Rectal smooth muscle tissue (tissue), 1 donor: ENCODE measurements around the gene TELO2.

ENCODE experiments used
- H3K27ac ChIP-seq: one replicate; pipeline ENCODE4 v1.7.0; 2013; ENCODE audit warnings: low read depth, low read length, inconsistent platforms
- H3K27me3 ChIP-seq: one replicate; pipeline ENCODE4 v1.7.0; 2013; ENCODE audit warnings: low read length; ENCODE audit not compliant: control insufficient read depth, insufficient read depth
- H3K36me3 ChIP-seq: one replicate; pipeline ENCODE4 v1.7.0; 2013; ENCODE audit warnings: low read length; ENCODE audit not compliant: control insufficient read depth, insufficient read depth
- H3K4me1 ChIP-seq: one replicate; pipeline ENCODE4 v1.7.0; 2013; ENCODE audit warnings: low read length; ENCODE audit not compliant: control insufficient read depth, insufficient read depth
- H3K4me3 ChIP-seq: one replicate; pipeline ENCODE4 v1.7.0; 2013; ENCODE audit warnings: low read length
- H3K9ac ChIP-seq: one replicate; pipeline ENCODE4 v1.7.0; 2013; ENCODE audit warnings: low read length

TELO2 gene

DNA sequence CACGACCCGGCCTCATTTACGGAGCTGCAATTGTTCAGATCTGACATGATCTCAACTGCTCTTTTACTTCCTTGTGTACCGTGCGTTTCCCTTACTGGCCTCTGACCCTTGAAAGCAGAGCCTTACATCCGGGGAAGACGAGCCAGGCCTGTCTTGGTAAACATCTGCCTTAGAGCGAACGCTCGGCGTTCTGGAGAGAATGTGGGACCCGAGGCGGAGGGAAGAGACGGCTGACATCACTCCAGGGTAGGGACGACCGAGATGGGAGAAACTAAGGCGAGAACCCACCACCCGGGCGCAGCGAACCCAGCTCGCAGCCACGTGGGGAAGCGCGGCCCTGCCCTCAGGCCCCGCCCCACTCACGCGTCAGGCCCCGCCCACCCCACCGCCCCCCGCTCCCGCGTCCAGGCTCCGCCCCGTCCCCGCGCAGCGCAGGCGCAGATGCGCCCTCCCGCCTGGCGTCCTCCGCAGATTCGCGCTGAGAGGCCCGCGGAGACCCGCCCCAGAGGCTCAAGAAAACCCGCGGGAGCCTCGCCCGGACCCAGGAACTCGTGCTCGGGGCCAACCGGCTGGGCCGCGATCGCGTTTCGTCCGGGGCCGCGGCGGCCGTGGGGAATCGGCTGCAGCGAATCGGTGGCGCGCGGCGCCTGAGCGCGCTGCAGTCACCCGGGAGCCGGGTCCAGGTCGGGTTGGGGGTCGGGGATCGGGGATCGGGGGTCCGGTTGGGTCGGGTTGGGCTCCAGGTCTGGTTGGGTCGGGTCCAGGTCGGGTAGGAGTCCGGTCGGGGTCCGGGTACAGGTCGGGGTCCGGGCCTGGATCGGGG is at the start of gene TELO2:
TSS of gene TELO2 (plus strand) at position 438 of the 823 bp plus-strand sequence. CDS start 922 bp downstream, outside the sequence.
- Histone ChIP-seq H3K4me1 (peaks cover 12% of the 10 kb centered on the region), H3K36me3 (peaks cover 15% of the 10 kb centered on the region), H3K9ac (peak within 1 kb of the TSS; percentile 56), H3K27ac (peak within 1 kb of the TSS; percentile 95), H3K27me3 (no peaks in the 10 kb centered on the region), H3K4me3 (peak within 1 kb of the TSS; percentile 88)

DNA sequence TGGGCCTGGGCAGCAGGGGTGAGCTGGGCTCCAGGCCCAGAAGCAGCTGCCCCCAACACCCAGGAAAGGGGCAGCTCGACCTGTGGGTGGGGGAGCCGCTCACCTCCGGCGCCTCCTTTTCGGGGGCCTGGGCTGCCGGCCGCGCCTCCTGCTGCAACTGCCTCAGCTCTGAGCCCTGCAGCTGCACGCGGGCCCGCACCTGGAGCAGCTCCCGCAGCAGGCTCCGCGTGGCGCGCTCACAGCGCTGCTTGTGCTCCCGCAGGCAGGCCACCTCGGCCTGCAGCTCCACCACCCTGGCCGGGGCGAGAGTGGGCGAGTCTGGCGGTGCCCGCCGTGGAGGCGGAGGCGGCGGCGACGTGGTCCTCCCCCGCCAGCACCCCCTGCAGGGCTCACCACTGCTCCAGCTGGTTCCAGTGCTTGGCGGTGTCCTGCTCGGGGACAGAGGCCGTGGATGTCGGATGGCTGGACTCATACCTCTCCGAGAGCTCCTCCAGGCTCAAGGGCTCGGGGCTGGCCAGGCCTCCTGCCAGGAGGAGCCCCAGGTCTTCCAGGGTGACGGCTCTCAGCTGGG is 49.7 kb upstream of the TELO2 start:
- H3K4me3 ChIP-seq: no peak overlapping the region
- H3K9ac ChIP-seq: no peak overlapping the region
- H3K36me3 ChIP-seq: peaks cover 13% of the 10 kb centered on the region
- H3K27me3 ChIP-seq: no peaks in the 10 kb centered on the region
- no peaks in the 10 kb centered on the region for H3K4me1 ChIP-seq
- H3K27ac ChIP-seq: no peak overlapping the region

DNA sequence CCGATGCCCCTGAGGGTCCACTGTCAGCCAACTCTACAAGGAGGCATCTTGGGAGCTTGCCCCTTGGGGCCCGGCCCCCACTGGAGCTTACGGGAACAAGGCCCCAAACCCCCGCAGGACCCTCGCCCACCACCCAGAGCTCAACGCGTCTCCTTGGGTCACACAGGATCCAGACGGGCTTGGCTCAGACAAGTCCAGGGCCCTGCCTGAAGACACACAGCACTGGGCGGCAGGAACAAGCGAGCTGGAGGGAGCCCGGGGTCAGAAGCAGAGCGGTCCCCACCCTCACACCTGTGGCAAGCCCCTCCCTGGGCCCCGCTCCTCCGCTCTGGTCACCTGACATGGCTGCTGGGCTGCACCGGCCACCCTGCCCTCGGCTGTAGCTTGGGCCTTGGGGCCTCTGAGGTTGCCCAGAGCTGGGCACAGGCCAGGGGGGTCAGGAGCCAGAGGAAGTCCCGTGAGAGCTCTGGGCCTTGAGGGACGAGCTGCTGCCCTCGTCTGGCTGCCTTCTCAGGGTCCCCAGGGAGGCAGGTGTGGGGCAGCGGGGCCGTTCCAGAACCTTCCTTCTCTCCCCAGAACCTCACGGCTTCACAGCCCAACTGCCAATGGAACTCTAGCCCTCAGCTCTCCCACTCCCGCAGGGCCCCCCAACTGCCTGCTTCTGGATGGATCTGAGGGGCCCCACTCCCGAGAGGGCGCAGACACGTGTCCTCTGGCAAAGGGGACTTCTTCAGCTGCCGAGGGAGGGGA is 49.0 kb upstream of the TELO2 start, which contains the start of gene CCDC154:
TSS of gene CCDC154 (minus strand) at position 577 of the 750 bp plus-strand sequence. CDS start at position 343, 234 bp downstream.
- Histone ChIP-seq H3K4me3 (no peak within 1 kb of the TSS), H3K27ac (no peak within 1 kb of the TSS), H3K9ac (no peak within 1 kb of the TSS), H3K36me3 (peaks cover 13% of the 10 kb centered on the region), H3K27me3 (no peaks in the 10 kb centered on the region), H3K4me1 (no peaks in the 10 kb centered on the region)

DNA sequence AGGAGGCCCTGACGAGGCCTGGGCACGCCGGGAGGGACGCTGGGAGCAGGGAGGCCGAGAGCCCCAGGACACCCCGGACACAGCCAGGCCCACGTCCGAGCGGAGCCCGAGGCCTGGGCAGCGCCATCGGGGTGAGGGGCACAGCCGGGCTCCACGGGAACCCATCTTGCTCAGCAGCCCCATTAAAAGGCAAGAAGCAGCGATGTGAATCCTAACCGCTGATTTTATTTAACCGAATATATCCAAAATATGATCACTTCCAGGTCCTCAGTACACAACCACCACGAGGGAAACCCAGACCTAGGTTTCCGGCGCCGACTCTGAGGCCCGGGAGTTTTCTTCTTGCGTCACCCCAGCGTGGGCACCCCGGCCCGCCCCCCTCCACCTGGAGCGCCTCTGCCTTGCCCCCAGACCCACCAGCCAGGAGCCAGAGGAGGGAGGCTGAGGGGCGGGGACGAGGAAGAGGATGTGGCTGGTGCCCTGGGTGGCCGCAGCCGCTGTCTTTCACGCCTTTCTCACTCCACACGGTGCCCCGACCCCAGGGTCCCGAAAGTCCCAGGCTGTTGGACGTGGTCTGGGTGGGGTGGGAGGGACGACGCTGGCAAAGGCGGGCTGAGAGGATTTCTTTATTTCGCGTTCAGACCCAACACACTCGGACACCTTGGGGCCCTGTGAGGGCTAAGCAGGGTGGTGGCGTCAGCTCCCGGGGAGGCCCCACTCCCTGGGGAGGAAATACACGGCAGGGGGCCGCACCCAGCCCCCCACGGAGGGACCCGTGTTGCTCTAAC is 48.2 kb upstream of the TELO2 start:
- Histone ChIP-seq H3K9ac (no peak overlapping the region), H3K4me3 (no peak overlapping the region), H3K36me3 (peaks cover 13% of the 10 kb centered on the region), H3K4me1 (no peaks in the 10 kb centered on the region), H3K27ac (no peak overlapping the region), H3K27me3 (no peaks in the 10 kb centered on the region)

DNA sequence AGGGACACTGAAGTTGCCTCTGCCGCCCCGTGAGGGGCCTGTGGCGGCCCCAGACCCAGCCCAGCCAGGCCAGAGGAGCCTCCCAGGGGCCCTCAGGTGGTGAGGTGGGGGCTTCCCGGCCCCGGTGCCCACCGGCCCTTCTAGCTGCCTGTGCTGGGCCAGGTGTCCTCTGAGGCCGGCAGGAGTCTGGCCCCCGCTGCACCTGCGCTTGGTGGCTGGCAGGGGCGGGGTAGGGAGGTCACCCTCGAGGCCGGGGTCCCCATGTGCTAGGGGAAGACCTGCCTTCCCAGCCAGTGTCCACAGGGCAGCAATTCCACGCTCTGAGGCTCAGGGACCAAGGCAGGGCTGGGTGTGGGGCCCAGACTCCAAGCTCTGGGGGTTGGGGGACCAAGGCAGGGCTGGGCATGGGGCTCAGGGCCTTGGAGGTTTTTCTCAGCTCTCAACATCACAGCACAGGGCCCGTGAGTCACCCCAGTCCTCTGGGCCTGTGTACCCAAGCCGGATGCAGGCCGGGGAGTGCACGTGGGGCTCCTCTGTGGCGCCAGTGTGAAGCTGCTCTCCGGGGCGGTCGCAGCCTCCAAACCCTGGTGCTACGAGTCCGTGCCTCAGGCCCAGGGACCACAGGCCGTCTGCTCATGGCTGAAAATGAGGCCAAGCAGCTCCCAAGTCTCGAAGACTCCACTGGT is 47.5 kb upstream of the TELO2 start:
- peaks cover 13% of the 10 kb centered on the region for H3K36me3 ChIP-seq
- no peak overlapping the region for H3K9ac ChIP-seq
- no peak overlapping the region for H3K4me3 ChIP-seq
- H3K4me1 ChIP-seq: no peaks in the 10 kb centered on the region
- no peak overlapping the region for H3K27ac ChIP-seq
- H3K27me3 ChIP-seq: no peaks in the 10 kb centered on the region

DNA sequence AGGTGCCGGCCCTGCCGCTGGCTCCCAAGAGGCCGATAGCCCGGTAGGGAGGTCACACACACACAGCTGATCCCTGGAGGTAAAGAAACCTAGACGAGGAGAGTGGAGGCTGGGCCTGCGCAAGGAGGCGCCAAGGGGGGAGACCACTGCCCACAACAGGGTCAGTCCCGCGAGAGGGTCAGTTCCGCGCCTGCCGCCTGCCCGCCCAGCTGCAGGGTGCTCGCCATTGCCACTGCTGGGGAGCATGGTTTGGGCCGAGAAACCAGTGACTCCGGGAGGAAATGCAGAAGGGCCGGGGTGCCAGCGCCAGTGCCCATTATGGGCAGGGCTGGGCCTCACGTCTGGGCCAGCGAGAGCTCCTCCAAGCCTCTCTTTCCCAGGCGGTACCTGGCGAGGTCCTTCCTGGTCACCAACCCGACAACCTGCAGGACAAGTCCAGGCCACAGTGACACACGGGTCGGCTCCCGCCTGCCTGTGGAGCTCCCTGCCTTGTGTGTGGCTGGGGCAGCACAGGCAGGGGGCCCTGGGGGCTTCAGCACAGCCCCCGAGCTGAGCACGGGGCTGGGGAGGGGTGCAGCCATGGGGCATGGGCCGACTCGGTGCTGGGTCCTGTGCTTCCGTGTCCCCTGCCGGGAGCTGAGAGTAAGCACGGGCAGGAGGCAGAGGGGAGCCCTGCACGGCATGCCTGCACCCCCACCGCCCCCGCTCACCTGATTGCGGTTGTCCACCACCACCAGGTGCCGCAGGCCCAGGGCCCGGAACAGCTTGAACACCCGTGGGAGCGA is 46.7 kb upstream of the TELO2 start:
- no peak overlapping the region for H3K4me3 ChIP-seq
- no peak overlapping the region for H3K27ac ChIP-seq
- no peak overlapping the region for H3K9ac ChIP-seq
- H3K4me1 ChIP-seq: no peaks in the 10 kb centered on the region
- H3K36me3 ChIP-seq: peaks cover 16% of the 10 kb centered on the region
- H3K27me3 ChIP-seq: no peaks in the 10 kb centered on the region

DNA sequence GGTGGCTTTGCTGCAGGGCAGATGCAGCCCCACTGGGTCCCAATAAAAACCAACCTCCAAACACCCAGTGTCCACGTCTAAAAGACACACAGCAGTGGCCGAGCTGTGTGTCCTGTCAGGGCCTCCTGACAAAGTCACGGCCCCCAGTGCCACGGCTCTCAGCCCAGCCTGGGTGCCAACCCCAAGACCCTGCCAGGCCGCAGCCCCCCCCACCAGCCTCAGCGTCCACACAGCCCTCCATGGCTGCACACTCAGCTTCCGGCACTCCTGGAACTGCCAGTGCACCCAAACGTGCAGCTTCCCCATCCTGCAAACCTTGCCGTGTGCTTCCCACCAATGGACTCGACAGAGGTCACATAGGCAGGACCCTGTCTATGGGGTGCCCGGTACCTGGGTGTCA is 45.2 kb upstream of the TELO2 start:
- H3K27me3 ChIP-seq: no peaks in the 10 kb centered on the region
- no peaks in the 10 kb centered on the region for H3K4me1 ChIP-seq
- H3K9ac ChIP-seq: no peak overlapping the region
- no peak overlapping the region for H3K27ac ChIP-seq
- H3K36me3 ChIP-seq: peaks cover 20% of the 10 kb centered on the region
- no peak overlapping the region for H3K4me3 ChIP-seq

DNA sequence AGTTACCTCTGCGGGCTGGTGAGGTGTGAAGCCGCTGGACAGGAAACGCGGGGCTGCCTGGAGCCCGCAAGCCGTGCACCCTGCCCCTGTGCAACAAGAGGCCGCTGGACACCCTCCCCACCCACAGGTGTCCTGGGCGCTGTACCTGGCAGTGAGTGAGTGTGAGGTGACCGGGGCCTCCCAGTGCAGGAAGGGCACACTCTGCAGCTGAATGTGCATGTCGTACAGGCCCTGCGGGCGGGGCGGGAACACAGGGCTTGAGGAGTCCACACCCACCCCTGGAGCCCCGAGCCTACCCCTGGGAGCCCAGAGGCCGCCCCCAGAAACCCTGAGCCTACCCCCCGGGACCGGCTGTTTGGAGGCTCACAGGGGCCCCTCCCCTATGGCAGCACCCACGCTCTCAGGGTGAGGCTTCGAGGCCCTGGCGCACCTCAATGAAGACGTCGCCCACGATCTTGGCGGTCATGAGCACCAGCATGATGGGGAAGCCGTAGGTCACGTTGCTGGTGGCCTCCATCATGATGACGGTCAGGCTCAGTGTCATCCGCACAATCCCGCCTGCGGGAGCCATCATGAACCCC is 44.5 kb upstream of the TELO2 start:
- Histone ChIP-seq H3K9ac (no peak overlapping the region), H3K4me3 (no peak overlapping the region), H3K36me3 (peaks cover 22% of the 10 kb centered on the region), H3K4me1 (no peaks in the 10 kb centered on the region), H3K27ac (no peak overlapping the region), H3K27me3 (no peaks in the 10 kb centered on the region)

DNA sequence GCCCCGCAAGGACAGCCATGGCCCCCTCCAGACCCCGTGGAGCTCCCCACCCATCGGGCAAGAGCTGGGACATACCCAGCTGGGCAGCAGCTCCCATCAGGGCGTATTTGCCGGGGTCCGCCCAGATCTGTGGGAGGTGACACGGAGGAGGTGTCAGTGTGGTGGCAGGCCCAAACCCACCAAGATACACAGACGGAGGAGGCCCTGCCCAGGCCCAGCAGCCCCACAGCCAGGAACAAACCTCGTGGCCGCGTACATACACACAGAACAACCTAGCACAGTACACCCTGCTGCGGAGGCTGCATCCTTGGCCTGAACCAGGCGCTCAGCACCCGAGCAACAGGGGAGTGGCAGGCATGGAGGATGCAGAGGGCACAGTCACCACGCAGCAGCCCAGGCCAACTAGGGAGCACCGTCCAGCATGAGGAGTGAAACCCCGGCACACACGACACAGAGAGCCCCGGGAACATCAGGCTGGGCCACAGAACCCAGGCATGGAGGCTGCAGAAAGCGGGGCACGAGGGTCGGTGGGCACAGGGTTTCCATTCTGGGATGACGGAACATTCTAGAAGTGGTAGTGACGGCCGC is 43.9 kb upstream of the TELO2 start:
- Histone ChIP-seq H3K27me3 (no peaks in the 10 kb centered on the region), H3K4me3 (no peak overlapping the region), H3K9ac (no peak overlapping the region), H3K4me1 (no peaks in the 10 kb centered on the region), H3K36me3 (peaks cover 23% of the 10 kb centered on the region), H3K27ac (no peak overlapping the region)

DNA sequence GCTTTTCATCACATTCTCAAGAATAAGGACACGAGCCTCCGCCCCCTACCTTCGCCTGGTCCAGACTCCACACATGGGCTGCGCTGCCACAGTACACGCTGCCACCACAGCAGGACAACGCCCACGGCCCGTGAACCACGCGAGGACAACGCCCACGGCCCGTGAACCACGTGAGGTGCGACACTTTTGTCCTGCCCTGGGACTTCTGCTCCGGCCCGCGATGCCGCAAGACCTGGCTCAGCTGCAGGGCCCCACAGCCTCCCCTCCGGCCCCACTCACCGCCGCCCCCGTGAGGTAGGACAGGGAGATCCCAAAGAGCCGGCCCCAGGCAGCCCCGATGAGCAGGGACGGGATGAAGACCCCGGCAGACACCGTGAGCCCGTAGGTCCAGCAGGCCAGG is 42.9 kb upstream of the TELO2 start:
- Histone ChIP-seq H3K9ac (no peak overlapping the region), H3K4me3 (no peak overlapping the region), H3K27ac (no peak overlapping the region), H3K36me3 (peaks cover 25% of the 10 kb centered on the region), H3K4me1 (no peaks in the 10 kb centered on the region), H3K27me3 (no peaks in the 10 kb centered on the region)
